ENCODE measurements around the gene SMIM1. TPM values are rescaled to one million over a fixed set of nuclear protein-coding genes. Genes with fewer than 3 reads are reported as not detected.

The SMIM1 gene
- total and polyA plus RNA-seq, 2 experiments from 2014 or later: 3.2 to 7.2 TPM

DNA sequence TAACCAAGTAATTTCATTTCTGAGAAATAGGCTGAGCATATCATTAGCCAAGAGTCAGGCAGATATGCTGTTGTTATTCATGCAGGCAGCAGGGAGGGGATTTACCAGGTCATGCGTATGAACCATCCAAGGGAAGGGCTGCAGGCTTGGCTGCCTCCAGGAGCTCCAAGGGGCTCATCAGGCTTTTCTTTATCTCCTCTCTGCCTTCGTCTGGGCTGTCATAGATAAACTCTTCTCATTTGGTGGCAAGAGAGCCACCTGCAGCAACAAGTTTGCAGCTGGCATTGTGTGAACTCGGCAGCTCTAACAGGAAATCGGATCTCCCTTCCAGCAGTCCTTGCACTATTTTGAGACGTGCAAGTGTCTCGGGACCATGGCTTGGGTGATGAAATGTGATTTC lies 12.8 kb upstream of the SMIM1 start (continued):
- no peak for TF ChIP-seq EZH2 (IDR thresholded peaks at IDR 0.05; ENCODE audit: low read depth, unreplicated experiment)
- TF ChIP-seq POLR2AphosphoS5 (IDR thresholded peaks at IDR 0.05; ENCODE audit: low read depth): no peak
- no peak for TF ChIP-seq CTCF (conservative IDR thresholded peaks at IDR 0.05; ENCODE audit: low read depth in 2 of 2)
- TF ChIP-seq ETS1 (IDR thresholded peaks at IDR 0.05): no peak
- no peak for TF ChIP-seq STAT1 (IDR thresholded peaks at IDR 0.05; ENCODE audit: unreplicated experiment)

- ATAC-seq (no peak), DNase-seq (ENCODE audit: low spot score) (no peak)
- peaks cover 10% of the 10 kb centered on the region for H3K9me3 Mint-ChIP-seq
- Histone ChIP-seq H3K9me2 (ENCODE audit: insufficient read depth) (no peaks in the 10 kb centered on the region), H3K27ac (ENCODE audit: low read depth) (no peak overlapping the region), H3K4me2 (no peak overlapping the region), H3K4me3 (no peak overlapping the region), H3K4me1 (ENCODE audit: insufficient read depth) (no peaks in the 10 kb centered on the region), H3K79me2 (replicated peaks; ENCODE audit: insufficient read depth) (no peaks in the 10 kb centered on the region), H2AFZ (no peak overlapping the region), H3K27me3 (ENCODE audit: insufficient read depth) (no peaks in the 10 kb centered on the region), H4K20me1 (replicated peaks; ENCODE audit: insufficient read depth) (no peaks in the 10 kb centered on the region), H3K36me3 (ENCODE audit: insufficient read depth) (no peaks in the 10 kb centered on the region), H3F3A (replicated peaks; ENCODE audit: low read depth) (no peaks in the 10 kb centered on the region)
- no peak overlapping the region for H3K4me3 Mint-ChIP-seq
- H3K4me1 Mint-ChIP-seq: peaks cover 3% of the 10 kb centered on the region; the same call in 2 of the 3 replicates
- peaks cover 6% of the 10 kb centered on the region; the same call in 1 of the 3 replicates for H3K36me3 Mint-ChIP-seq (ENCODE audit: low read depth)
- H3K27ac Mint-ChIP-seq: no peak overlapping the region; the same call in 1 of the 2 replicates
- peaks cover 5% of the 10 kb centered on the region for H3K27me3 Mint-ChIP-seq (ENCODE audit: insufficient read depth, low read depth, poor library complexity)
- TF ChIP-seq ETS1 (IDR thresholded peaks at IDR 0.05): no peak
- TF ChIP-seq, protein P1, sequence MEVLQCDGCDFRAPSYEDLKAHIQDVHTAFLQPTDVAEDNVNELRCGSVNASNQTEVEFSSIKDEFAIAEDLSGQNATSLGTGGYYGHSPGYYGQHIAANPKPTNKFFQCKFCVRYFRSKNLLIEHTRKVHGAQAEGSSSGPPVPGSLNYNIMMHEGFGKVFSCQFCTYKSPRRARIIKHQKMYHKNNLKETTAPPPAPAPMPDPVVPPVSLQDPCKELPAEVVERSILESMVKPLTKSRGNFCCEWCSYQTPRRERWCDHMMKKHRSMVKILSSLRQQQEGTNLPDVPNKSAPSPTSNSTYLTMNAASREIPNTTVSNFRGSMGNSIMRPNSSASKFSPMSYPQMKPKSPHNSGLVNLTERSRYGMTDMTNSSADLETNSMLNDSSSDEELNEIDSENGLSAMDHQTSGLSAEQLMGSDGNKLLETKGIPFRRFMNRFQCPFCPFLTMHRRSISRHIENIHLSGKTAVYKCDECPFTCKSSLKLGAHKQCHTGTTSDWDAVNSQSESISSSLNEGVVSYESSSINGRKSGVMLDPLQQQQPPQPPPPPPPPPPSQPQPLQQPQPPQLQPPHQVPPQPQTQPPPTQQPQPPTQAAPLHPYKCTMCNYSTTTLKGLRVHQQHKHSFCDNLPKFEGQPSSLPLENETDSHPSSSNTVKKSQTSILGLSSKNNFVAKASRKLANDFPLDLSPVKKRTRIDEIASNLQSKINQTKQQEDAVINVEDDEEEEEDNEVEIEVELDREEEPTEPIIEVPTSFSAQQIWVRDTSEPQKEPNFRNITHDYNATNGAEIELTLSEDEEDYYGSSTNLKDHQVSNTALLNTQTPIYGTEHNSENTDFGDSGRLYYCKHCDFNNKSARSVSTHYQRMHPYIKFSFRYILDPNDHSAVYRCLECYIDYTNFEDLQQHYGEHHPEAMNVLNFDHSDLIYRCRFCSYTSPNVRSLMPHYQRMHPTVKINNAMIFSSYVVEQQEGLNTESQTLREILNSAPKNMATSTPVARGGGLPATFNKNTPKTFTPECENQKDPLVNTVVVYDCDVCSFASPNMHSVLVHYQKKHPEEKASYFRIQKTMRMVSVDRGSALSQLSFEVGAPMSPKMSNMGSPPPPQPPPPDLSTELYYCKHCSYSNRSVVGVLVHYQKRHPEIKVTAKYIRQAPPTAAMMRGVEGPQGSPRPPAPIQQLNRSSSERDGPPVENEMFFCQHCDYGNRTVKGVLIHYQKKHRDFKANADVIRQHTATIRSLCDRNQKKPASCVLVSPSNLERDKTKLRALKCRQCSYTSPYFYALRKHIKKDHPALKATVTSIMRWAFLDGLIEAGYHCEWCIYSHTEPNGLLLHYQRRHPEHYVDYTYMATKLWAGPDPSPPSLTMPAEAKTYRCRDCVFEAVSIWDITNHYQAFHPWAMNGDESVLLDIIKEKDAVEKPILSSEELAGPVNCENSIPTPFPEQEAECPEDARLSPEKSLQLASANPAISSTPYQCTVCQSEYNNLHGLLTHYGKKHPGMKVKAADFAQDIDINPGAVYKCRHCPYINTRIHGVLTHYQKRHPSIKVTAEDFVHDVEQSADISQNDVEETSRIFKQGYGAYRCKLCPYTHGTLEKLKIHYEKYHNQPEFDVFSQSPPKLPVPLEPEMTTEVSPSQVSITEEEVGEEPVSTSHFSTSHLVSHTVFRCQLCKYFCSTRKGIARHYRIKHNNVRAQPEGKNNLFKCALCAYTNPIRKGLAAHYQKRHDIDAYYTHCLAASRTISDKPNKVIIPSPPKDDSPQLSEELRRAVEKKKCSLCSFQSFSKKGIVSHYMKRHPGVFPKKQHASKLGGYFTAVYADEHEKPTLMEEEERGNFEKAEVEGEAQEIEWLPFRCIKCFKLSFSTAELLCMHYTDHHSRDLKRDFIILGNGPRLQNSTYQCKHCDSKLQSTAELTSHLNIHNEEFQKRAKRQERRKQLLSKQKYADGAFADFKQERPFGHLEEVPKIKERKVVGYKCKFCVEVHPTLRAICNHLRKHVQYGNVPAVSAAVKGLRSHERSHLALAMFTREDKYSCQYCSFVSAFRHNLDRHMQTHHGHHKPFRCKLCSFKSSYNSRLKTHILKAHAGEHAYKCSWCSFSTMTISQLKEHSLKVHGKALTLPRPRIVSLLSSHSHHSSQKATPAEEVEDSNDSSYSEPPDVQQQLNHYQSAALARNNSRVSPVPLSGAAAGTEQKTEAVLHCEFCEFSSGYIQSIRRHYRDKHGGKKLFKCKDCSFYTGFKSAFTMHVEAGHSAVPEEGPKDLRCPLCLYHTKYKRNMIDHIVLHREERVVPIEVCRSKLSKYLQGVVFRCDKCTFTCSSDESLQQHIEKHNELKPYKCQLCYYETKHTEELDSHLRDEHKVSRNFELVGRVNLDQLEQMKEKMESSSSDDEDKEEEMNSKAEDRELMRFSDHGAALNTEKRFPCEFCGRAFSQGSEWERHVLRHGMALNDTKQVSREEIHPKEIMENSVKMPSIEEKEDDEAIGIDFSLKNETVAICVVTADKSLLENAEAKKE (CRISPR knock-in tag; IDR thresholded peaks at IDR 0.05): no peak
- TF ChIP-seq ZNF331 (CRISPR knock-in tag; IDR thresholded peaks at IDR 0.05; ENCODE audit: low read depth): no peak
- no peak for TF ChIP-seq EZH2 (IDR thresholded peaks at IDR 0.05; ENCODE audit: low read depth, unreplicated experiment)
- no peak for TF ChIP-seq CTCF (conservative IDR thresholded peaks at IDR 0.05; ENCODE audit: low read depth in 2 of 2)
- TF ChIP-seq EZH2phosphoT487 (IDR thresholded peaks at IDR 0.05; ENCODE audit: unreplicated experiment): no peak
- TF ChIP-seq STAT1 (IDR thresholded peaks at IDR 0.05; ENCODE audit: unreplicated experiment): no peak
- no peak for TF ChIP-seq NANOG (IDR thresholded peaks at IDR 0.05; ENCODE audit: borderline replicate concordance)
Observed at GRCh38 chr1:3761296-3762010, 11.1 kb upstream of the SMIM1 start.

Measured in GM23338 (cell line).